Measurements from ENCODE around the gene HES2.
A peak's percentile ranks its signal among the peaks of the same experiment; 100 is the strongest.

Gene HES2

GRCh38 chr1:6419804-6420453 is at the start of gene HES2:
Gene HES2 (minus strand): TSS chr1:6419919. CDS start chr1:6419820, 99 bp downstream.
- no peak within 1 kb of the TSS for H3K27ac ChIP-seq
- peak within 1 kb of the TSS; percentile 65 for H3K4me3 ChIP-seq
- DNase-seq (ENCODE audit: low spot score) = no peak
- no peak for TF ChIP-seq CTCF (IDR thresholded peaks at IDR 0.05)

- Histone ChIP-seq H3K27ac (no peak overlapping the region), H3K4me3 (no peak overlapping the region)
- TF ChIP-seq CTCF (IDR thresholded peaks at IDR 0.05) = no peak
- no peak for DNase-seq (ENCODE audit: low spot score)
Measured at GRCh38 chr1:6468729-6469461, 49.2 kb upstream of the HES2 start.

GRCh38 chr1:6467744-6468688 is 48.3 kb upstream of the HES2 start:
- DNase-seq (ENCODE audit: low spot score) = no peak
- no peak for TF ChIP-seq CTCF (IDR thresholded peaks at IDR 0.05)
- no peak overlapping the region for H3K4me3 ChIP-seq
- H3K27ac ChIP-seq = no peak overlapping the region

- no peak for TF ChIP-seq CTCF (IDR thresholded peaks at IDR 0.05)
- no peak overlapping the region for H3K27ac ChIP-seq
- no peak for DNase-seq (ENCODE audit: low spot score)
- no peak overlapping the region for H3K4me3 ChIP-seq
Measured at GRCh38 chr1:6467224-6467623, 47.5 kb upstream of the HES2 start.

- Histone ChIP-seq H3K27ac (no peak overlapping the region), H3K4me3 (no peak overlapping the region)
- DNase-seq (ENCODE audit: low spot score) = no peak
- no peak for TF ChIP-seq CTCF (IDR thresholded peaks at IDR 0.05)
Measured at GRCh38 chr1:6466751-6467150, 47.0 kb upstream of the HES2 start.

GRCh38 chr1:6466023-6466422 is 46.3 kb upstream of the HES2 start, which contains the start of gene TNFRSF25:
Gene TNFRSF25 (minus strand): TSS chr1:6466173. CDS start chr1:6466107, 66 bp downstream.
- TF ChIP-seq CTCF (IDR thresholded peaks at IDR 0.05) = no peak
- DNase-seq (ENCODE audit: low spot score) = no peak
- no peak within 1 kb of the TSS for H3K27ac ChIP-seq
- H3K4me3 ChIP-seq = no peak within 1 kb of the TSS
